HG03432 (cell line): ENCODE measurements around the gene RIC1.
"Not testable (repeated sequence)": the region's sequence is repeated elsewhere in the genome, so short reads cannot be mapped to it uniquely, and the experiment has no call there.

ENCODE experiments used
- ATAC-seq: cut with Tn5 transposase; IDR thresholded peaks from one replicate; pipeline ENCODE4 v1.9.1; 2021; ENCODE audit warnings: mild to moderate bottlenecking, moderate library complexity; ENCODE audit not compliant: unreplicated experiment

The RIC1 gene

DNA sequence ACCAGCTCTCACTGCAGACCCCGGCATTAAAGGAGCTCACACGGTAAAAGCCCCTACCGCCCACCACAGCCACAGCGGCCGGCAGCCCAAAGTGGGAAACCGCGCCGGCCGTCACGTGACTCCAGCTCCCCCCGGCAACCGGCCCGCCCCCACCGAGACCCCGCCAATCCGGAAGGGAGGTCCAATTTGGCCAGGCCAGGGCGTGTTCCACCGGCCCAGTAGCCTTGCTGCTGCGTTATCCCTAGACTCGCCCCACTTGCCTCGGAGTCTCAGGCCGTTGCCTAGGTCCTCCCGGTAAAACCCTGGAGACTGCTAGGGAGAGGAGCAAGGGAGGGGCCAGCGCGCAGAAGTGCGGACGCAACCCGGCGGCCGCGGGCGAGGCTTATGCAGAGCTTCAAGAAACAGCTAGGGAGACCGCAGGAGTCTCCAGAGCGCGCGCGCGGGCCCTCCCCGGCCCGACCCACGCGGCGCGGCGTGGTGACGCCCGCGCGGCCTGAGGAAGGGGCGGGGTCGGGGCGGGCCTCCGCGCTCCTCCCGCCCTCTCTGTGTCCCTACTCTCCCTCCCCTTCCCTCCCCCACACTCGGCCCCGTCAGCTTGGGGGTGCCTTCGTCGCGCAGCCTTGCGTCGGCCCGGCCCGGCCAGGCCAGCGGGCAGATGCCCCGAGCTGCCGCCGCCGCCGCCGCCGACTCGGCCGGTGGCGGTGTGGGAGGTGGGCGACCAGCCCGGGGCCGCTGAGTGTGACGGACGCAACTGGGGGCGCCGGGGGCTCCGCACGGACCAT lies at the start of gene RIC1:
Gene RIC1, plus strand, starts transcription at position 578 of the 782 bp plus-strand sequence. Its CDS starts 203 bp downstream, at position 781.
- peak; percentile 66 for ATAC-seq

- ATAC-seq: no peak
Measured at GRCh38 chr9:5579881-5580280, 49.0 kb upstream of the RIC1 start.

- no peak for ATAC-seq
Measured at GRCh38 chr9:5580650-5581049, 48.3 kb upstream of the RIC1 start.

DNA sequence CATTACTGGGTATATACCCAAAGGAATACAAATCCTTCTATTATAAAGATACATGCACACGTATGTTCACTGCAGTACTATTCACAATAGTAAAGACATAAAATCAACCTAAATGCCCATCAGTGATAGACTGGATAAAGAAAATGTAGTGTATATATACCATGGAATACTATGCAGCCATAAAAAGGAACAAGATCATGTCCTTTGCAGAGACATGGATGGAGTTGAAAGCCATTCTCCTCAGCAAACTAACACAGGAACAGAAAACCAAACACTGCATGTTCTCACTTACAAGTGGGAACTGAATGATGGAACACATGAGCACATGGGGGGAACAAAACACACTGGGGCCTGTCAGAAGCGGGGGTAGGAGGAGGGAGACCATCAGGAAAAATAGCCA lies 47.2 kb upstream of the RIC1 start:
- ATAC-seq: not testable (repeated sequence)

DNA sequence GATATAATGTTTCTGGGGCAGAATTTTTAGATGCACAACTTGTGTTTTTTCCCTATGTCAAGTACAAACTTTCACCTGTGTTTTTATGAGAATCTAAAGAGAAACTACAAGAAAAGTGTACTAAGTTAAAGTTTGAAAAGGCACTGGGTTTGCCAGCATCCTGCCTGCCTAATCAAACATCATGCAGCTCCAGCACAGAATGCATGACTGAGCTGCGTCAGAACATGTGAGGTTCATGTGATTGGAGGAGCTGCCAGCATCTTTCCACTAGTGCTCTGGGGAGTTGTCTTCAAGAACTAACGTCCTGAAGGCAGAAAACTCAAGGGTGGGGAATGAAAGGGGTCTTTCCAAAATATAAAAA lies 46.1 kb upstream of the RIC1 start:
- ATAC-seq: peak; percentile 66

- peak; percentile 33 for ATAC-seq
Measured at GRCh38 chr9:5586391-5586802, 42.5 kb upstream of the RIC1 start.

DNA sequence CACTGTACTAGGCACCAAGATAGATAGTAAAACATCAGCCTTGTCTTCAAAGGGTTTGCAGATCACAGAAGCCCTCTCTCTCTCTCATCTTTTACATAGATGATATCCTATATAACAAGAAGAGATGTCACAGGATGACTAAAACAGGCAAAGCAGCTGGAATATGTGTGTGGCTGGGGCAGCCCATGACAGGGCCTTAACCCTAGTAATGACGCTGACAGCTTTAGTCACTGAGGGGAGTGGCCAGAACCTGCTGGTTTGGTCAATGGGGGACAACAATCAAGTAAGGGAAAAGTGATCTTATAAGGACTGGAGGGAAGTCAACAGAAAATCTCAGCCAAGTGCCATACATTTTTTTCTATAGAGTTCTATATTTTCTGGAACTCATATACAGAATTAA lies 41.9 kb upstream of the RIC1 start:
- ATAC-seq: no peak

DNA sequence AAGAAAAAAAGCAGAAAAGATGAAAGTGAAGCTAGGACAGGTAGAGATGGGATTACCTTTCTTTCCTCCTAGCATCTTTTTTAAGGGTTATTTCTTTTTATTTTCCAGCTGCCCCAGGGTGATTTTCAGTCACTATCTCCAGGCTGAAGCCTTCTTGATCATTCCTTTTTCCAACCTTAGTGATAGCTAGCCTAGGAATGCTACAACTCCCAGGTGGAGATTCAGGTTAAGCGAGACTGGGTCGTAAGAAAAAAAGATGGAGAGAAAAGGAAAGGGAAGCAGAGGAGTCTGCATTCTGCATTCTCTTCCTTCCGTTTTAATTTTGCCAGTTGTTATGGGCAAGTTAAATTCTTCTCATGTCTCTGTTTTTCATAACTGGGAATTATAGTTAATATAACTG lies 36.7 kb upstream of the RIC1 start:
- ATAC-seq: no peak

DNA sequence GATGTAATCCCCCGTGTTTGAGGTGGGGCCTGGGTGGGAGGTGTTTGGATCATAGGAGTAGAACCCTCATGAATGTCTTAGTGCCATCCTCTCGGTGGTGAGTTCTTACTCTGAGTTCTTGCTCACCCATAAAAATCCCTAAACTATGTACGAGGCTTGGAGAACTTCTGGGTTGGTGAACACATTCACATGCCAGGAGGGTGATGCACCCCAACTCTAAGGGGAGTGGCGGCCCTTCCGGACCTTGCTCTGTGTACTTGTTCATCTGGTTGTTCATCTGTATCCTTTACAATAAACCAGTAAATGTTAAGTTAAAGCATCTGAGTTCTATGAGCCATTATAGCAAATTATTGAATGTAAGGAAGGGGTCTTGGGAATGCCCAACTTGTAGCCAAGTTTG lies 36.0 kb upstream of the RIC1 start:
- ATAC-seq: no peak

DNA sequence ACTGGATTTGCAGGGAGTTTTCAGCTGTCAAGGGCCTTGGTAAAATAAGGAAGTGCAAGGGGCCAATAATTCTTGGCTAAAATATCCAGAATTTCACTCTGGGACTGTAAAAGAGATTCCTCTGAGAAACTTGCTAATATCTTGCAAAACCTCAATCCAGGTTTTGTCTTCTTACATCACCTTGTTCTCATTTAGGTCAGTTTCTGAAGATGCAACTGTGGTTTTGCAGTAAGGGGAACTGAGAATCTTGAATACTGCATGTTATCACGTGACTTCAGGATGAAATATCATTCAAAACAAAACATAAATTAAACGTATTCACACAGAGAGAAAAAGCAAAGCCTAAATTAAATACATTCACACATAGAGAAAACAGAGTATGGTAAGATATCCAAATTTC lies 35.0 kb upstream of the RIC1 start:
- peak; percentile 72 for ATAC-seq

DNA sequence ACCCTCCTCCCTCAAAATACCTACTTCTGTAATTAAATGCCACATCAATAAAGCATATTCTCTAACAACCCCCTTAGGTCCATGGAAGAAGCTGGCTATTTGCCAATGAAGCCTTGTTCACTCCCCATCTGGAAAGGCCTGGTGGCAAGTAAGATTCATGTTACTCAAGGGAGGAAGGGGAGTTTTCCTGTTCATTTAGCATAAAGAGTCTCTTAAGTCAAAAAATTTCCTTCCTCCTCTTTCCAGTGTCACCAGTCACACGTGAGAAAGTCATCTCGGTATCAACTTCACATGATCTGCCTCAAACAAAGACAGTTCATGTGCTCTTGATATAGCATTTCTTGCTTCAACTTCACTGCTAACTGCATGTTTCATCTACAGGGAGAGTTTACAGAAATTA lies 32.7 kb upstream of the RIC1 start:
- no peak for ATAC-seq

GRCh38 chr9:5608298-5609225 lies 20.3 kb upstream of the RIC1 start:
- ATAC-seq: peak; percentile 76

DNA sequence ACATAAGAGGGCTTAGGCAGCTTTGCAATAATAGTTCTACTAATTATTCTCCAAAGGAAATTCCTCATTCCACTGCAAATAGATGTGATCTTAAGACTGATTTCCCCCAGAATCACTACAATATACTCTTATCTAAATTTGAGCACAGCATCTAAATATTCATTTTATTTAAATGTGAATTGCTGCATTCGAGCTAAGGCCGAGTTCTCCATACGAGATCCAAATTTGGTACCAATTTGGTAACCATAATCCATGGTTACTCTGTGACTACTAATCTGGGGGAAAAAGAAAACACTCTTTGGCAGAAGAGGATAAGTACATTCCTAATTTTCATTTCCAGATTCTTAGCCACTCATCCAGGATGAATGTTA lies 19.7 kb upstream of the RIC1 start:
- ATAC-seq: no peak

DNA sequence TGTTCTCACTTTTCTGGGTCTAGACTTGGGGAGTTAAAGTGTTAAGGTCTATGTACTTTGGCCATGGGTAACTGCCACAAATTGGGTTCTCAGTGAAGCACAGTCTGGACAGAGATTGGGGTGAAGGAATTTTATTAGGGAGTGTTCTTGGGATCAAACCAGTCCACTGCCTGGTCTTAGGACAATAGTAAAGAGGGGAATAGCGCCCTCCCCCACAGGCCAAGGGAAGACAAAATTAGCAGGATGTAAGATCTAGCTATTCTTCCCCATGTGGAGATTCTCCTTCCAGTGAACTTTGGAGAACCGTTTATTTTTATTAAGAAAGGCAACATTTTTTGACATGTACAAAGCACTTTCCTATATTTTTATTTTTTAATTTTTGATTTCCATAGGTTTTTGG lies 18.4 kb upstream of the RIC1 start:
- no peak for ATAC-seq

DNA sequence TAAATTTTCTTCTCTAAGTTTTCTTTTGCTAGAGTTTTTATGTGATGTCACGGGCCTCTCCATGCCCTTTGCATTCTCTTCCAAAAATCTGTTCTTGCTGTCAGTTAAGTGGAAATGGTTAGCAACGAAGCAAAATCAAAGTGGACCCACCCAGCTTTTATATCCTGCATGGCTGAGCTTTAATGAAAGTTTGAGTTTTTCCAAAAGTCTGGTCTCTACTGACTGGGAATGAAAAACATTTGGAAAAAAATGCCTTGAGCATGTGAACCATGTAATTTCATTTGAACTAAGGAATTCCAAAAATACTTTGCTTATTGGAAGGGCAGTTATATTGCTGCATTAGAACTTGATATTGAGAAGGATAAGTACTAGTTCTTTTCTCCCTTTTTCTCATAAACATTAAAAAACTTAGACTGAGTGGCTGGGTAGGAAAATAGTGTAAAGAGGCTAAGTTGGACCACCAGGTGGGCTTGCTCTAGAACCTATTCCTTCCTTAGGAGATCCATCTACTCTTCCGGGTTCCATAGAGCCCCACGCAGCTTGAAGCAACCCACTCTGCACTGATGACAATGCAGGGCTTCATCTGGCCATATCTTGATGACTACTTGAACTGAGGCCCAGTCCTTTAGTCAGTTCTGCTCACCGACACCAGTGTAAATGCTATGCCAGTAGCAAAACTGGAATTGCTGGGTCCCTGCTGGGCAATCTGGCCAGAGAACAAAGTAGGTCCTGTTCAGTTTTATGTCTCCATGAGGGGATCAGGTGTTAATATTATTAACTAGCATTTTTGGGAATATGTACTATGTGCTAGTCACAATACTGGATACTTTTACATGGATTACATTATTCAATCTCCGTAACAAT lies 17.4 kb upstream of the RIC1 start:
- no peak for ATAC-seq

DNA sequence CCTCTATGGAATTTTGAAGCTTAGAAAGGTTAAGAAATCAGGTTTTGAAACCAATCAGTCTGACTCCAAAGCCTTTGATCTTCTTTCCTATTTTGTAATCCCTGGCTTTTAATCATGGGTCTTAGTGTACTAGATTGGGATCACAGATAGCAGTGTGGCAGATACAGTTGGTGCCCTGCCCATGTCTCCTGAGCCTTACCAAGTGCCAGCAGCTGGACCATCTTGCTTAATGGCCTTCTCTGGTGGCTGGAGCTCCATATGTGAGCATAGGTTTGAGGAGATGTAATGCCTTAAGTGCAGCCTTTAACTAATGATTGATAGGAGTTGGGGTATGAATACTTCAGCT lies 16.7 kb upstream of the RIC1 start:
- ATAC-seq: no peak

DNA sequence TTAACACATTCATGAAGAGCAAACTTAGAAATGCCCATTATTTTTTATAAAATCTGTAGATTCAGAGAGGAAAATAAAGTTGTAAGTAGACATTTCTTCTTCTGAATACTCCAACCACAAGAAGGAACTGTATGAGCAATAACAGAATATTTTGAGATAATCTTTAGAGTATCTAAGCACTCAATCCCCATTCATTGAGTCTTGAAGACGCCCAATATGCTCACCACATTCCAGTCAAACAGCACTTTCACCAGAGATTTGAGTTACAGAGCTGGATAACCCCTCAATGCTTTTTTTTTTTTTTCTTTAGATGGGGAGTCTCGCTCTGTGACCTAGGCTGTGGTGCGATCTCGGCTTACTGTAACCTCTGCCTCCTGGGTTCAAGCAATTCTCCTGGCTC lies 14.7 kb upstream of the RIC1 start:
- no peak for ATAC-seq

- no peak for ATAC-seq
Measured at GRCh38 chr9:5614985-5615384, 13.9 kb upstream of the RIC1 start.

- ATAC-seq: peak; percentile 93
Measured at GRCh38 chr9:5617749-5618148, 11.2 kb upstream of the RIC1 start.

DNA sequence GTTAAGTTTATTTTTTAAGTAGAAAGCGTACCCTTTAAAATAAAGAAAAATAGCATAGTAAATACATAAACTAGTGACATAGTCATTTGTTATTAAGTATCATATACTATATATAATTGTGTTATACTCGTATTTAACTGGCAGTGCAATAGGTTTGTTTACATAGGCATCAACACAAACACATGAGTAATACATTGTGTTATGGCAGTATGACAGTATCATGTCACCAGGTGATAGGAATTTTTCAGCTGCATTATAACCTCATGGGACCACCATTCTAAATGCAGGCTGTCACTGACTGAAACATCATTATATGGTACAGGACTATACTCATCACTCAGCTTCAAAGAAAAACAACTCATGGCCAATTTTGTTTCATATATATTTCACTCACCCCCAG lies 8.4 kb upstream of the RIC1 start:
- no peak for ATAC-seq

GRCh38 chr9:5621327-5621726 lies 7.6 kb upstream of the RIC1 start:
- ATAC-seq: no peak
